OCI-M1 (cell line): ENCODE measurements around the gene LILRA1.
A peak's percentile ranks its signal among the peaks of the same experiment; 100 is the strongest.
"Not testable (repeated sequence)": the region's sequence is repeated elsewhere in the genome, so short reads cannot be mapped to it uniquely, and the experiment has no call there.

ENCODE experiments used
- DNase-seq: peaks from one replicate; lab custom pipeline; 2025; lab: John Stamatoyannopoulos, UW

Gene LILRA1

GRCh38 chr19:54593445-54593844, at the start of gene LILRA1:
Gene LILRA1, plus strand, starts transcription at chr19:54593632. Its CDS starts 613 bp downstream, at chr19:54594245.
- DNase-seq, result peak; percentile 54

- no peak for DNase-seq
Observed at GRCh38 chr19:54548806-54549205, 44.6 kb upstream of the LILRA1 start.

- no peak for DNase-seq
Observed at GRCh38 chr19:54549224-54549623, 44.2 kb upstream of the LILRA1 start.

GRCh38 chr19:54551293-54551692, 42.1 kb upstream of the LILRA1 start:
- DNase-seq, result no peak

- DNase-seq, result no peak
Observed at GRCh38 chr19:54551950-54552912, 41.2 kb upstream of the LILRA1 start.

- DNase-seq, result no peak
Observed at GRCh38 chr19:54552913-54553310, 40.5 kb upstream of the LILRA1 start.

- DNase-seq, result no peak
Observed at GRCh38 chr19:54554006-54554405, 39.4 kb upstream of the LILRA1 start.

- DNase-seq, result no peak
Observed at GRCh38 chr19:54554896-54555295, 38.5 kb upstream of the LILRA1 start.

- no peak for DNase-seq
Observed at GRCh38 chr19:54556194-54556593, 37.2 kb upstream of the LILRA1 start.

GRCh38 chr19:54558339-54558738, 35.1 kb upstream of the LILRA1 start:
- no peak for DNase-seq

GRCh38 chr19:54560881-54561385, 32.5 kb upstream of the LILRA1 start:
- DNase-seq, result no peak

GRCh38 chr19:54561840-54562239, 31.6 kb upstream of the LILRA1 start:
- DNase-seq, result no peak

- not testable (repeated sequence) for DNase-seq
Observed at GRCh38 chr19:54563206-54563605, 30.2 kb upstream of the LILRA1 start.

GRCh38 chr19:54570316-54570715, 23.1 kb upstream of the LILRA1 start:
- DNase-seq, result no peak

GRCh38 chr19:54571715-54572615, 21.5 kb upstream of the LILRA1 start:
- DNase-seq, result peak; percentile 49

GRCh38 chr19:54572696-54573311, 20.6 kb upstream of the LILRA1 start:
- peak; percentile 91 for DNase-seq

- peak; percentile 44 for DNase-seq
Observed at GRCh38 chr19:54573330-54573872, 20.0 kb upstream of the LILRA1 start, which contains the start of gene LILRA2. Gene LILRA2, plus strand, starts transcription at chr19:54573790. Its CDS starts 89 bp downstream, at chr19:54573879.

- no peak for DNase-seq
Observed at GRCh38 chr19:54574051-54574450, 19.4 kb upstream of the LILRA1 start.

- DNase-seq, result no peak
Observed at GRCh38 chr19:54574527-54575056, 18.8 kb upstream of the LILRA1 start.

GRCh38 chr19:54575205-54575604, 18.2 kb upstream of the LILRA1 start:
- not testable (repeated sequence) for DNase-seq

- DNase-seq, result no peak
Observed at GRCh38 chr19:54576411-54576976, 16.9 kb upstream of the LILRA1 start.
